K562 (cell line): ENCODE measurements around the gene OXSR1. TPM values are rescaled to one million over a fixed set of nuclear protein-coding genes. Genes with fewer than 3 reads are reported as not detected.

ENCODE experiments used
- ATAC-seq: fragments of 200-7000 bp; cut with Tn5 transposase; 3 replicates; pipeline ENCODE4 v1.9.1; 2020; ENCODE audit warnings: moderate library complexity
- BruUV-seq: library from RNA; stranded (reverse); fragments of 400-500 nt; replicated peaks from 2 replicates; lab custom pipeline; 2021; lab: Mats Ljungman, UMichigan
- CTCF ChIA-PET: fragments of 300-600 bp; formaldehyde crosslinking; extraction: SDS; loops from one replicate; lab custom pipeline; 2021; ENCODE audit warnings: low intra/inter-chr PET ratio; lab: Yijun Ruan, JAX
- POLR2A ChIA-PET: fragments of 300-600, 350-650 bp; sonication (Branson Sonifier 250); formaldehyde crosslinking; extraction: SDS; loops from one replicate; lab custom pipeline; 2021; ENCODE audit warnings: antibody characterized with exemption, inconsistent platforms; lab: Yijun Ruan, JAX
- DNase-seq, 4 experiments: peaks; one replicate each; pipeline versions ENCODE4 v3.0.0 to v3.0.0-alpha.2; 2011 to 2018; ENCODE audit warnings: low spot score in 3 of 4, mixed read lengths in 3 of 4; ENCODE audit errors: extremely low read depth in 1 of 4
- FAIRE-seq: peaks from 2 replicates; lab custom pipeline; 2011; peaks lifted over from hg19 to GRCh38; lab: Jason Lieb, UNC
- H2AFZ ChIP-seq: 2 replicates; pipeline ENCODE4 v1.6.0; 2011; ENCODE audit warnings: low read depth, low read length, control low read depth, inconsistent platforms
- H3K27ac ChIP-seq: fragments of 200-600 bp; 3 replicates; pipeline ENCODE4 v1.8.0; 2011; ENCODE audit warnings: low read depth, mild to moderate bottlenecking, control low read depth, inconsistent platforms, low read length, moderate library complexity, mixed read lengths; ENCODE audit errors: extremely low read depth
- H3K27me3 ChIP-seq, 2 experiments: fragments of 300-600 bp in 1 of 2; 2 replicates in 1 of 2; 3 replicates in 1 of 2; pipeline versions ENCODE4 v1.6.0 to v1.8.0; 2011; ENCODE audit warnings: inconsistent platforms in 2 of 2, low read length in 2 of 2, mild to moderate bottlenecking in 1 of 2, mixed read lengths in 1 of 2, moderate library complexity in 1 of 2; ENCODE audit not compliant: control insufficient read depth in 2 of 2, insufficient read depth in 2 of 2
- H3K36me3 ChIP-seq: fragments of 300-600 bp; 3 replicates; pipeline ENCODE4 v1.8.0; 2011; ENCODE audit warnings: mild to moderate bottlenecking, low read length, inconsistent platforms; ENCODE audit not compliant: control insufficient read depth, insufficient read depth
- H3K4me1 ChIP-seq, 2 experiments: fragments of 200-600 bp in 1 of 2; replicated peaks in 1 of 2; 2 replicates in 1 of 2; 3 replicates in 1 of 2; pipeline versions ENCODE4 v1.5.1 to v1.8.0; 2011; ENCODE audit warnings: inconsistent platforms in 2 of 2, low read length in 2 of 2, mild to moderate bottlenecking in 1 of 2, mixed read lengths in 1 of 2, moderate library complexity in 1 of 2; ENCODE audit not compliant: control insufficient read depth in 2 of 2, insufficient read depth in 2 of 2
- H3K4me2 ChIP-seq: 2 replicates; pipeline ENCODE4 v1.6.1; 2011; ENCODE audit warnings: low read length, control low read depth, inconsistent platforms, mixed read lengths; ENCODE audit not compliant: insufficient read depth
- H3K4me3 ChIP-seq: fragments of 200-600 bp; sonication (generic), shearing (Covaris generic); 2 replicates; pipeline ENCODE4 v1.5.1; 2016; ENCODE audit warnings: control low read depth, inconsistent platforms
- H3K79me2 ChIP-seq: fragments of 200-600 bp; 3 replicates; pipeline ENCODE4 v1.8.0; 2011; ENCODE audit warnings: low read length, inconsistent platforms; ENCODE audit not compliant: control insufficient read depth, insufficient read depth
- H3K9ac ChIP-seq, 2 experiments: 2 replicates each; pipeline versions ENCODE4 v1.6.0 to v1.6.1; 2011; ENCODE audit warnings: low read depth in 2 of 2, low read length in 2 of 2, control low read depth in 1 of 2, inconsistent platforms in 1 of 2, mild to moderate bottlenecking in 1 of 2, mixed read lengths in 1 of 2; ENCODE audit not compliant: insufficient read depth in 1 of 2
- H3K9me1 ChIP-seq: one replicate; pipeline ENCODE4 v1.6.0; 2011; ENCODE audit warnings: inconsistent platforms, mild to moderate bottlenecking, low read length, moderate library complexity; ENCODE audit not compliant: control insufficient read depth, insufficient read depth
- H3K9me3 ChIP-seq: replicated peaks from 2 replicates; pipeline ENCODE4 v1.5.1; 2011; ENCODE audit warnings: low read depth, low read length, inconsistent platforms; ENCODE audit not compliant: control insufficient read depth, insufficient read depth
- H4K20me1 ChIP-seq: replicated peaks from 2 replicates; pipeline ENCODE4 v1.6.1; 2011; ENCODE audit warnings: low read length, inconsistent platforms, mixed read lengths; ENCODE audit not compliant: control insufficient read depth, insufficient read depth
- NFYB ChIP-seq: IDR thresholded peaks from 2 replicates; pipeline ENCODE4 v1.6.1; 2011; ENCODE audit warnings: mild to moderate bottlenecking, moderate library complexity; ENCODE audit not compliant: insufficient read length; ENCODE audit errors: extremely low read depth
- WGBS: fragments of 100-300 bp; shearing (Covaris generic); methylation state at CpG from one replicate; pipeline ENCODE4 v1.1.6; 2016; ENCODE audit warnings: low coverage, mixed read lengths; ENCODE audit not compliant: insufficient coverage; ENCODE audit errors: missing lambda C conversion rate; 5-methylcytosine and 5-hydroxymethylcytosine counted together
- in situ Hi-C: fragments of 300-500 bp; cut with MboI; formaldehyde crosslinking; loops from 4 replicates; pipeline ENCODE4 v1.15.0; 2018; ENCODE audit warnings: inconsistent platforms, mixed read lengths
- intact Hi-C: fragments of 100-400 bp; cut with micrococcal nuclease; formaldehyde crosslinking; loops from 2 replicates; pipeline ENCODE4 v1.14.2; 2022
- polyA plus RNA-seq, 8 experiments: library from polyadenylated mRNA; depleted of rRNA in 4 of 8; stranded (reverse) in 5 of 8; unstranded in 3 of 8; fragments of >200 nt; fragmentation: Nextera tagmentation in 2 of 8; fragmentation: Illumina TruSeq in 1 of 8; extraction: Ambion mirVana in 2 of 8; extraction: Trizol in 1 of 8; gene quantifications; 2 replicates each; pipeline versions ENCODE4 v1.2.1 to v1.2.3, GENCODE V29; 2011 to 2014; ENCODE audit warnings: inconsistent platforms in 1 of 8, missing spikeins in 1 of 8
- total RNA-seq, 7 experiments: library from RNA; depleted of rRNA in 6 of 7; stranded (reverse); fragments of >200 nt in 6 of 7; fragmentation: Illumina TruSeq in 2 of 7; extraction: Trizol in 2 of 7; gene quantifications; 2 replicates each; pipeline versions ENCODE4 v1.2.1 to v1.2.3, GENCODE V29; 2011 to 2021; ENCODE audit warnings: low replicate concordance in 1 of 7
- TF ChIP-seq, protein P1 (sequence below): fragments of 450-650 bp; formaldehyde crosslinking; IDR thresholded peaks from 2 replicates; pipeline ENCODE4 v1.4.0; 2020; ENCODE audit warnings: mild to moderate bottlenecking
- TF ChIP-seq, protein P2 (sequence below): fragments of 150-350 bp; IDR thresholded peaks from 2 replicates; pipeline ENCODE4 v1.6.1; 2014; ENCODE audit warnings: low read depth, mild to moderate bottlenecking, low read length, borderline replicate concordance
- TF ChIP-seq, protein P3 (sequence below): sonication (generic); formaldehyde crosslinking; IDR thresholded peaks from 2 replicates; pipeline ENCODE4 v1.8.0; 2022; ENCODE audit warnings: mild to moderate bottlenecking, missing genetic modification reagents

The OXSR1 gene
- total and polyA plus RNA-seq, 9 of the 15 experiments (the other 6 are each of a cell fraction or from before 2014, with no cell fraction given), result 15.7 to 87.6 (median 48.7) TPM

DNA sequence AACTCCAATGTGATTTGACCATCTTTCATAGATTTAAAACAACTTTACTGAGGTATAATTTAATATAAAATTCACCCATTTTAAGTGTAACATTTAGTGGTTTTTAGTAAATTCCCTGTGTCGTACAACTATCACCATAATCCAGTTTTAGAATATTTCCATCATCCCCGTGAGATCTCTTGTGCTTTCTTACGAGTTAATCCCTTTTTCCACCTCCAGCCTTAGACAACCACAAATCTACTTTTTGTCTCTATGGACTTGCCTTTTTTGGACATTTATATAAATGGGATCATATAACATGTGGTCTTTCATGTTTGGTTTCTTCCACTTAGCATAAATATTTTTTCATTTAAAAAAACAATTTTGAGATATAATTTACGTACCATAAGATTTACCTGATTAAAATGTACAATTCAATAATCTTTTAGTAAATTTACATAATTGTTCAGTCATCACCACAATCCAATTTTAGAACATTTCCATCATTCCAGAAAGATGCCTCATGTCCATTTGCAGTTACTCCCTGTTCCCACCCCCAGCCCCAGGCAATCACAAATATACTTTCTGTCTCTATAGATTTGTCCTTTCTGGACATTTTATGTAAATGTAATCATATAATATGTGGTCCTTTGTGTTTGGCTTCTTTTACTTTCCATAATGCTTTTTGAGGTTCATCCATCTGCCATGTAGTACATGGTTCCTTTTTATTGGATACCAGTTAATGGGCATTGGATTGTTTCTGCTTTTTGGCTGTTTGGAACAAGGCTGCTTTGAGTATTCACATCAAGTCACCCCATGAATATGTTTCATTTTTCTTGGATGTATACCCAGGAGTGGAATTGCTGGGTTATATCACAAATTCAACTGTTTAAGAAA is 3.1 kb downstream of the OXSR1 start:
- Histone ChIP-seq H4K20me1 (peaks cover 19% of the 10 kb centered on the region), H3K27me3 (no peaks in the 10 kb centered on the region), H2AFZ (no peak overlapping the region), H3K27ac (no peak overlapping the region), H3K4me3 (no peak overlapping the region), H3K36me3 (peaks cover 23% of the 10 kb centered on the region), H3K9me1 (peaks cover 2% of the 10 kb centered on the region), H3K9ac (no peak overlapping the region), H3K4me1 (peaks cover 19 to 29% of the 10 kb centered on the region in 2 experiments), H3K4me2 (no peak overlapping the region), H3K79me2 (peaks cover 81% of the 10 kb centered on the region), H3K9me3 (no peaks in the 10 kb centered on the region)
- BruUV-seq, result no TSS peak
- in situ Hi-C loops (no loop called here), intact Hi-C loops (no loop called here)
- FAIRE-seq, result no peak
- DNase-seq, result no peak
- TF ChIP-seq, protein P1, sequence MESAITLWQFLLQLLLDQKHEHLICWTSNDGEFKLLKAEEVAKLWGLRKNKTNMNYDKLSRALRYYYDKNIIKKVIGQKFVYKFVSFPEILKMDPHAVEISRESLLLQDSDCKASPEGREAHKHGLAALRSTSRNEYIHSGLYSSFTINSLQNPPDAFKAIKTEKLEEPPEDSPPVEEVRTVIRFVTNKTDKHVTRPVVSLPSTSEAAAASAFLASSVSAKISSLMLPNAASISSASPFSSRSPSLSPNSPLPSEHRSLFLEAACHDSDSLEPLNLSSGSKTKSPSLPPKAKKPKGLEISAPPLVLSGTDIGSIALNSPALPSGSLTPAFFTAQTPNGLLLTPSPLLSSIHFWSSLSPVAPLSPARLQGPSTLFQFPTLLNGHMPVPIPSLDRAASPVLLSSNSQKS, result no peak
- TF ChIP-seq, protein P2, sequence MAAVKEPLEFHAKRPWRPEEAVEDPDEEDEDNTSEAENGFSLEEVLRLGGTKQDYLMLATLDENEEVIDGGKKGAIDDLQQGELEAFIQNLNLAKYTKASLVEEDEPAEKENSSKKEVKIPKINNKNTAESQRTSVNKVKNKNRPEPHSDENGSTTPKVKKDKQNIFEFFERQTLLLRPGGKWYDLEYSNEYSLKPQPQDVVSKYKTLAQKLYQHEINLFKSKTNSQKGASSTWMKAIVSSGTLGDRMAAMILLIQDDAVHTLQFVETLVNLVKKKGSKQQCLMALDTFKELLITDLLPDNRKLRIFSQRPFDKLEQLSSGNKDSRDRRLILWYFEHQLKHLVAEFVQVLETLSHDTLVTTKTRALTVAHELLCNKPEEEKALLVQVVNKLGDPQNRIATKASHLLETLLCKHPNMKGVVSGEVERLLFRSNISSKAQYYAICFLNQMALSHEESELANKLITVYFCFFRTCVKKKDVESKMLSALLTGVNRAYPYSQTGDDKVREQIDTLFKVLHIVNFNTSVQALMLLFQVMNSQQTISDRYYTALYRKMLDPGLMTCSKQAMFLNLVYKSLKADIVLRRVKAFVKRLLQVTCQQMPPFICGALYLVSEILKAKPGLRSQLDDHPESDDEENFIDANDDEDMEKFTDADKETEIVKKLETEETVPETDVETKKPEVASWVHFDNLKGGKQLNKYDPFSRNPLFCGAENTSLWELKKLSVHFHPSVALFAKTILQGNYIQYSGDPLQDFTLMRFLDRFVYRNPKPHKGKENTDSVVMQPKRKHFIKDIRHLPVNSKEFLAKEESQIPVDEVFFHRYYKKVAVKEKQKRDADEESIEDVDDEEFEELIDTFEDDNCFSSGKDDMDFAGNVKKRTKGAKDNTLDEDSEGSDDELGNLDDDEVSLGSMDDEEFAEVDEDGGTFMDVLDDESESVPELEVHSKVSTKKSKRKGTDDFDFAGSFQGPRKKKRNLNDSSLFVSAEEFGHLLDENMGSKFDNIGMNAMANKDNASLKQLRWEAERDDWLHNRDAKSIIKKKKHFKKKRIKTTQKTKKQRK, result no peak
- TF ChIP-seq NFYB, result no peak
- TF ChIP-seq, protein P3, sequence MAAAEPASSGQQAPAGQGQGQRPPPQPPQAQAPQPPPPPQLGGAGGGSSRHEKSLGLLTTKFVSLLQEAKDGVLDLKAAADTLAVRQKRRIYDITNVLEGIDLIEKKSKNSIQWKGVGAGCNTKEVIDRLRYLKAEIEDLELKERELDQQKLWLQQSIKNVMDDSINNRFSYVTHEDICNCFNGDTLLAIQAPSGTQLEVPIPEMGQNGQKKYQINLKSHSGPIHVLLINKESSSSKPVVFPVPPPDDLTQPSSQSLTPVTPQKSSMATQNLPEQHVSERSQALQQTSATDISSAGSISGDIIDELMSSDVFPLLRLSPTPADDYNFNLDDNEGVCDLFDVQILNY (CRISPR knock-in tag), result no peak
- ATAC-seq, result no peak
- CTCF ChIA-PET, result no interaction called here
- 80% methylated on average over 4 of the region's 4 CpGs for WGBS
- POLR2A ChIA-PET, result interaction anchor here (5.4 kb wide), 1 partner anchor 30 kb away, joined by 55 read pairs; the partner anchor contains the start of genes ACAA1 and MYD88
